ENCODE measurements around the gene PACS1. TPM values are rescaled to one million over a fixed set of nuclear protein-coding genes. Genes with fewer than 3 reads are reported as not detected.

PACS1 gene
- total RNA-seq, 1 donor from 2014 or later: 90.9 TPM

GRCh38 chr11:66115638-66116301 lies 45.7 kb downstream of the PACS1 start:
- no peaks in the 10 kb centered on the region for H3K9me3 Mint-ChIP-seq
- peaks cover 68% of the 10 kb centered on the region for H3K4me1 Mint-ChIP-seq
- no peaks in the 10 kb centered on the region for H3K36me3 Mint-ChIP-seq (ENCODE audit: low read depth)
- peak overlapping the region; percentile 81 for H3K27ac Mint-ChIP-seq
- intact Hi-C loops (cut with micrococcal nuclease): no loop called here
- peak; percentile 77 for DNase-seq
- H3K4me3 Mint-ChIP-seq: peak overlapping the region; percentile 76
- H3K27me3 Mint-ChIP-seq: no peaks in the 10 kb centered on the region

GRCh38 chr11:66116576-66117361 lies 46.7 kb downstream of the PACS1 start:
- Mint-ChIP-seq H3K4me3 (peak overlapping the region; percentile 76), H3K36me3 (ENCODE audit: low read depth) (peaks cover 2% of the 10 kb centered on the region), H3K9me3 (no peaks in the 10 kb centered on the region), H3K27ac (peak overlapping the region; percentile 81), H3K27me3 (no peaks in the 10 kb centered on the region), H3K4me1 (peaks cover 73% of the 10 kb centered on the region)
- intact Hi-C loops (cut with micrococcal nuclease): loop anchor here (1.0 kb wide), 1 partner anchor 10 kb away; no protein-coding TSS in a partner anchor
- no peak for DNase-seq

GRCh38 chr11:66118847-66119246 lies 48.8 kb downstream of the PACS1 start:
- H3K9me3 Mint-ChIP-seq: no peaks in the 10 kb centered on the region
- DNase-seq: no peak
- H3K4me1 Mint-ChIP-seq: peaks cover 54% of the 10 kb centered on the region
- H3K4me3 Mint-ChIP-seq: no peak overlapping the region
- no peaks in the 10 kb centered on the region for H3K27me3 Mint-ChIP-seq
- intact Hi-C loops (cut with micrococcal nuclease): no loop called here
- peaks cover 2% of the 10 kb centered on the region for H3K36me3 Mint-ChIP-seq (ENCODE audit: low read depth)
- H3K27ac Mint-ChIP-seq: no peak overlapping the region

- H3K36me3 Mint-ChIP-seq (ENCODE audit: low read depth): peaks cover 2% of the 10 kb centered on the region
- H3K9me3 Mint-ChIP-seq: no peaks in the 10 kb centered on the region
- H3K4me3 Mint-ChIP-seq: no peak overlapping the region
- no peak overlapping the region for H3K27ac Mint-ChIP-seq
- intact Hi-C loops (cut with micrococcal nuclease): no loop called here
- DNase-seq: no peak
- no peaks in the 10 kb centered on the region for H3K27me3 Mint-ChIP-seq
- peaks cover 59% of the 10 kb centered on the region for H3K4me1 Mint-ChIP-seq
These were observed 49.5 kb downstream of the PACS1 start for GRCh38 chr11:66119348-66120133.

- intact Hi-C loops (cut with micrococcal nuclease): no loop called here
- peaks cover 60% of the 10 kb centered on the region for H3K4me1 Mint-ChIP-seq
- H3K27ac Mint-ChIP-seq: no peak overlapping the region
- H3K27me3 Mint-ChIP-seq: no peaks in the 10 kb centered on the region
- no peak overlapping the region for H3K4me3 Mint-ChIP-seq
- DNase-seq: no peak
- H3K9me3 Mint-ChIP-seq: no peaks in the 10 kb centered on the region
- H3K36me3 Mint-ChIP-seq (ENCODE audit: low read depth): peaks cover 2% of the 10 kb centered on the region
These were observed 51.4 kb downstream of the PACS1 start for GRCh38 chr11:66121466-66121865.

- Mint-ChIP-seq H3K27ac (no peak overlapping the region), H3K36me3 (ENCODE audit: low read depth) (peaks cover 2% of the 10 kb centered on the region), H3K9me3 (no peaks in the 10 kb centered on the region), H3K4me1 (peaks cover 58% of the 10 kb centered on the region), H3K4me3 (no peak overlapping the region), H3K27me3 (no peaks in the 10 kb centered on the region)
- intact Hi-C loops (cut with micrococcal nuclease): no loop called here
- no peak for DNase-seq
These were observed 53.8 kb downstream of the PACS1 start for GRCh38 chr11:66123902-66124301.

- no peaks in the 10 kb centered on the region for H3K9me3 Mint-ChIP-seq
- H3K27ac Mint-ChIP-seq: peak overlapping the region; percentile 80
- no peaks in the 10 kb centered on the region for H3K27me3 Mint-ChIP-seq
- DNase-seq: no peak
- no peak overlapping the region for H3K4me3 Mint-ChIP-seq
- peaks cover 2% of the 10 kb centered on the region for H3K36me3 Mint-ChIP-seq (ENCODE audit: low read depth)
- intact Hi-C loops (cut with micrococcal nuclease): no loop called here
- H3K4me1 Mint-ChIP-seq: peaks cover 54% of the 10 kb centered on the region
These were observed 54.5 kb downstream of the PACS1 start for GRCh38 chr11:66124564-66124963.

- no peaks in the 10 kb centered on the region for H3K27me3 Mint-ChIP-seq
- H3K36me3 Mint-ChIP-seq (ENCODE audit: low read depth): peaks cover 2% of the 10 kb centered on the region
- H3K4me3 Mint-ChIP-seq: peak overlapping the region; percentile 70
- peak overlapping the region; percentile 96 for H3K27ac Mint-ChIP-seq
- H3K4me1 Mint-ChIP-seq: peaks cover 50% of the 10 kb centered on the region
- DNase-seq: peak; percentile 72
- intact Hi-C loops (cut with micrococcal nuclease): loop anchor here (1.0 to 2.0 kb wide), 5 partner anchors 8 to 57 kb away; no protein-coding TSS in a partner anchor
- H3K9me3 Mint-ChIP-seq: no peaks in the 10 kb centered on the region
These were observed 56.0 kb downstream of the PACS1 start for GRCh38 chr11:66126064-66126463.

- H3K36me3 Mint-ChIP-seq (ENCODE audit: low read depth): no peaks in the 10 kb centered on the region
- H3K27ac Mint-ChIP-seq: peak overlapping the region; percentile 96
- intact Hi-C loops (cut with micrococcal nuclease): loop anchor here (1.0 to 2.0 kb wide), 5 partner anchors 7 to 58 kb away; no protein-coding TSS in a partner anchor
- peak; percentile 85 for DNase-seq
- H3K27me3 Mint-ChIP-seq: no peaks in the 10 kb centered on the region
- H3K4me1 Mint-ChIP-seq: peaks cover 49% of the 10 kb centered on the region
- H3K9me3 Mint-ChIP-seq: no peaks in the 10 kb centered on the region
- H3K4me3 Mint-ChIP-seq: peak overlapping the region; percentile 70
These were observed 56.9 kb downstream of the PACS1 start for GRCh38 chr11:66126808-66127555.

GRCh38 chr11:66130978-66131377 lies 60.9 kb downstream of the PACS1 start:
- Mint-ChIP-seq H3K27ac (no peak overlapping the region), H3K9me3 (no peaks in the 10 kb centered on the region), H3K27me3 (no peaks in the 10 kb centered on the region), H3K4me3 (no peak overlapping the region), H3K36me3 (ENCODE audit: low read depth) (no peaks in the 10 kb centered on the region), H3K4me1 (peaks cover 42% of the 10 kb centered on the region)
- intact Hi-C loops (cut with micrococcal nuclease): no loop called here
- DNase-seq: no peak

- Mint-ChIP-seq H3K36me3 (ENCODE audit: low read depth) (no peaks in the 10 kb centered on the region), H3K4me3 (no peak overlapping the region), H3K27ac (no peak overlapping the region)
These were observed 62.0 kb downstream of the PACS1 start for GRCh38 chr11:66131937-66132632.

GRCh38 chr11:66133216-66133775 lies 63.2 kb downstream of the PACS1 start:
- Mint-ChIP-seq H3K9me3 (no peaks in the 10 kb centered on the region), H3K36me3 (ENCODE audit: low read depth) (no peaks in the 10 kb centered on the region), H3K4me1 (peaks cover 37% of the 10 kb centered on the region), H3K27me3 (no peaks in the 10 kb centered on the region), H3K4me3 (no peak overlapping the region), H3K27ac (peak overlapping the region; percentile 70)
- intact Hi-C loops (cut with micrococcal nuclease): no loop called here
- DNase-seq: no peak

More at GRCh38 chr11:66131937-66132632, 62.0 kb downstream of the PACS1 start:
- H3K9me3 Mint-ChIP-seq: no peaks in the 10 kb centered on the region
- no peaks in the 10 kb centered on the region for H3K27me3 Mint-ChIP-seq
- DNase-seq: no peak
- intact Hi-C loops (cut with micrococcal nuclease): no loop called here
- H3K4me1 Mint-ChIP-seq: peaks cover 41% of the 10 kb centered on the region
